Activated CD4-positive, alpha-beta T cell treated with anti-CD3 and anti-CD28 coated beads for 36 hours (primary cell): Measurements from ENCODE around the gene BZW2. TPM values are rescaled to one million over a fixed set of nuclear protein-coding genes. Genes with fewer than 3 reads are reported as not detected.

Experiments
- ATAC-seq: fragments of 200-7000 bp; cut with Tn5 transposase; one replicate; pipeline ENCODE4 v1.10.0; 2021; ENCODE audit warnings: mild to moderate bottlenecking, moderate library complexity
- CTCF ChIA-PET: fragments of 350-600 bp; sonication (Branson Sonifier 250); formaldehyde crosslinking; loops from one replicate; lab custom pipeline; 2021; ENCODE audit warnings: antibody characterized with exemption; lab: Charles Lee
- POLR2A ChIA-PET: fragments of 350-600 bp; sonication (Branson Sonifier 250); formaldehyde crosslinking; loops from one replicate; lab custom pipeline; 2021; ENCODE audit warnings: antibody characterized with exemption, inconsistent platforms; lab: Charles Lee
- DNase-seq: peaks from one replicate; pipeline ENCODE4 v3.0.0-alpha.2; 2020
- H3K27ac Mint-ChIP-seq: one replicate; pipeline ENCODE4 v1.8.0; 2021; ENCODE audit warnings: mixed read lengths
- H3K27me3 Mint-ChIP-seq: one replicate; pipeline ENCODE4 v1.8.0; 2021; ENCODE audit warnings: mixed read lengths
- H3K36me3 Mint-ChIP-seq: one replicate; pipeline ENCODE4 v1.8.0; 2021; ENCODE audit warnings: low read depth, mixed read lengths
- H3K4me1 Mint-ChIP-seq: one replicate; pipeline ENCODE4 v1.8.0; 2021; ENCODE audit warnings: mixed read lengths
- H3K4me3 Mint-ChIP-seq: one replicate; pipeline ENCODE4 v1.8.0; 2021; ENCODE audit warnings: mild to moderate bottlenecking, moderate library complexity, mixed read lengths
- H3K9me3 Mint-ChIP-seq: one replicate; pipeline ENCODE4 v1.8.0; 2021; ENCODE audit warnings: low read depth, mixed read lengths
- intact Hi-C, 2 experiments: fragments of 100-400 bp; cut with DNase I in 1 of 2; cut with micrococcal nuclease in 1 of 2; formaldehyde crosslinking; loops; one replicate each; pipeline versions ENCODE4 v1.14.2 to v1.15.1; 2022 to 2024; cut with DNase I, micrococcal nuclease
- total RNA-seq, 2 experiments: library from RNA; stranded (reverse); gene quantifications; one replicate each; pipeline ENCODE4 v1.2.3, GENCODE V29; 2021

BZW2 gene
- total RNA-seq, 2 experiments from 2014 or later = 106 to 113 TPM

GRCh38 chr7:16619979-16620408 is 26.0 kb upstream of the BZW2 start:
- no peaks in the 10 kb centered on the region for H3K27me3 Mint-ChIP-seq
- CTCF ChIA-PET = interaction anchor here (1.3 to 2.5 kb wide), 2 partner anchors 25 to 58 kb away, joined by 3 to 21 read pairs; partner anchors contain the start of genes ANKMY2 and BZW2
- peak; percentile 25 for DNase-seq
- peak overlapping the region; percentile 5 for H3K4me3 Mint-ChIP-seq
- H3K36me3 Mint-ChIP-seq = peaks cover 34% of the 10 kb centered on the region
- H3K27ac Mint-ChIP-seq = peak overlapping the region; percentile 83
- POLR2A ChIA-PET = interaction anchor here (1.1 kb wide), 1 partner anchor 25 kb away, joined by 6 read pairs; the partner anchor contains the start of genes ANKMY2 and BZW2
- peaks cover 20% of the 10 kb centered on the region for H3K4me1 Mint-ChIP-seq
- intact Hi-C loops = loop anchor here (1.0 to 5.0 kb wide), 4 partner anchors 25 to 92 kb away; partner anchors contain the start of gene ANKMY2 (in 2 of the 2)
- peak; percentile 98 for ATAC-seq
- H3K9me3 Mint-ChIP-seq = no peaks in the 10 kb centered on the region

DNA sequence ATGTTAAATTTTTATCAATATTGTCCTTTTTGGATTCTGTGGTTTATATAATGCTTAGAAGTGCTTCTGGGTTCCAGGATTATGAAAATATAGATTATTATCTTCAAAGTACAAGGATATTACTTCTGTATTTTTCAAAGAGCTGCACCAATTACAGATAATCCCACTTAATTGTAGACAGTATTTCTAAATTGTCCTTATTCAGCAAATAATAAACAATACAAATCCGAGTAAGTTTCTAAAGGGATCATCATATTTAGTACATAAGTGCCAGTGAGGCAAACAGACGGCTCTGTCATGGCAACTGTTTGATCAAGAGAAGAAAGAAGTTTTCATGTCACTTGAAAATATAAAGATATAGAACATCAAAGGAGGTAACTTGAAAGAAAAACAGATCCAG is 19.6 kb upstream of the BZW2 start:
- POLR2A ChIA-PET = no interaction called here
- no peak for DNase-seq
- CTCF ChIA-PET = interaction anchor here (1.2 kb wide), 1 partner anchor 9 kb away, joined by 3 read pairs; no protein-coding TSS in a partner anchor
- Mint-ChIP-seq H3K9me3 (no peaks in the 10 kb centered on the region), H3K4me1 (no peaks in the 10 kb centered on the region), H3K27ac (no peak overlapping the region), H3K4me3 (no peak overlapping the region), H3K27me3 (no peaks in the 10 kb centered on the region), H3K36me3 (peaks cover 17% of the 10 kb centered on the region)
- intact Hi-C loops = no loop called here
- ATAC-seq = no peak

- Mint-ChIP-seq H3K27me3 (no peaks in the 10 kb centered on the region), H3K36me3 (peaks cover 20% of the 10 kb centered on the region), H3K4me3 (no peak overlapping the region), H3K27ac (no peak overlapping the region), H3K4me1 (no peaks in the 10 kb centered on the region), H3K9me3 (no peaks in the 10 kb centered on the region)
- ChIA-PET CTCF (no interaction called here), POLR2A (no interaction called here)
- ATAC-seq (no peak), DNase-seq (no peak)
- intact Hi-C loops = no loop called here
These were observed 18.7 kb upstream of the BZW2 start for GRCh38 chr7:16627236-16627635.

DNA sequence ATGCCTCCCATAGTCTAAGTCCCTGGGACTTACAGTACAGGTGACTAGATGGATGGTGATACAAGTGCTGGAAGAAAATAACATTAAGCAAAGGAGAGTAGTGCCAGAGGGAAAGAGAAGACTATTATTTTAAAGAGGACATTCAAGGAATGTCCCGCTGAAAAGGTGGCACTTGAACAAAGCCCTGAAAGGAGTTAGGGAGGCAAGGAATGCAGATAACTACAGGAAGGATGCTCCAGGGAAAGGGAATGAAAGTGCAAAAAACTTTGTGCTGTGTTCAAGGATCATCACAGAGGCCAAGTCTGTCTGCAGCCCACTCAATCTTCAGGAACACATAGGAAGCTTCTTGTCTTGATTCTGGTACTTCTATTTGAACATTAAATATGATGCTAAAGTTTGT is 15.3 kb upstream of the BZW2 start:
- H3K27me3 Mint-ChIP-seq = no peaks in the 10 kb centered on the region
- no peak overlapping the region for H3K27ac Mint-ChIP-seq
- no peak for ATAC-seq
- H3K36me3 Mint-ChIP-seq = peaks cover 12% of the 10 kb centered on the region
- no peak for DNase-seq
- ChIA-PET POLR2A (no interaction called here), CTCF (no interaction called here)
- H3K9me3 Mint-ChIP-seq = no peaks in the 10 kb centered on the region
- H3K4me1 Mint-ChIP-seq = no peaks in the 10 kb centered on the region
- intact Hi-C loops = no loop called here
- no peak overlapping the region for H3K4me3 Mint-ChIP-seq

GRCh38 chr7:16634271-16634738 is 11.7 kb upstream of the BZW2 start:
- Mint-ChIP-seq H3K4me3 (no peak overlapping the region), H3K9me3 (no peaks in the 10 kb centered on the region), H3K27ac (no peak overlapping the region), H3K36me3 (peaks cover 16% of the 10 kb centered on the region), H3K4me1 (no peaks in the 10 kb centered on the region), H3K27me3 (no peaks in the 10 kb centered on the region)
- DNase-seq = no peak
- intact Hi-C loops = no loop called here
- ATAC-seq = no peak
- ChIA-PET POLR2A (no interaction called here), CTCF (interaction anchor here (0.6 to 1.5 kb wide), 2 partner anchors 8 to 1235 kb away, joined by 3 read pairs; no protein-coding TSS in a partner anchor)

DNA sequence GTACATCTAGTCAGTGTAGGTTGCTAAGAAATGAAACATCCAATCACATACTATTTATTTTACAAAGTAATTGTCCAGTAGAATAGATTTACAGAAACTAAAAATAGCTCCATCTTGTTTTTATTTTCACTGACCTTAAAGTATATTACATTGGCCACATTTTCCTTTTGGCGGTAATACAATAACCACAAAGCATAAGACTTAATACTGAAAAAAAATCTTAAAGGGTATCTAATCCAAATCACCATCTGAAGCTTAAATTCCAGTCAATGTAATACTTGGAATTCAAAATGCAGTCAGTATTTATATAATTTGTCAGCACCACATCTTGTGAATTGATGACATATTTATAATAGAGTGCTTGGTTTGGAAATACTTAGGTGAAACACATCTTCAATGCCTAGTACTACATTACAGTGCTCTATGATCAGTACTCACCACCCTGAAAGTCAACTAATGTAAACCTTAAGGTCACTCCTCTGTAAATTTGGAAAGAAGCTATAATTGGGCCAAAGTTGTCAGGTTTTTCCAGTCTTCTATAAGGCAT is 9.4 kb upstream of the BZW2 start:
- CTCF ChIA-PET = interaction anchor here (1.3 to 1.4 kb wide), 2 partner anchors 15 to 72 kb away, joined by 3 to 5 read pairs; no protein-coding TSS in a partner anchor

GRCh38 chr7:16637379-16637778 is 8.6 kb upstream of the BZW2 start:
- Mint-ChIP-seq H3K27ac (no peak overlapping the region), H3K9me3 (no peaks in the 10 kb centered on the region), H3K4me1 (no peaks in the 10 kb centered on the region), H3K27me3 (no peaks in the 10 kb centered on the region), H3K4me3 (no peak overlapping the region), H3K36me3 (peaks cover 12% of the 10 kb centered on the region)
- no peak for ATAC-seq
- POLR2A ChIA-PET = no interaction called here
- intact Hi-C loops = no loop called here
- CTCF ChIA-PET = interaction anchor here (1.3 to 1.4 kb wide), 2 partner anchors 16 to 73 kb away, joined by 3 to 5 read pairs; no protein-coding TSS in a partner anchor
- no peak for DNase-seq

More for the DNA sequence above, 9.4 kb upstream of the BZW2 start:
- Mint-ChIP-seq H3K4me3 (no peak overlapping the region), H3K4me1 (no peaks in the 10 kb centered on the region), H3K36me3 (peaks cover 16% of the 10 kb centered on the region), H3K9me3 (no peaks in the 10 kb centered on the region), H3K27me3 (no peaks in the 10 kb centered on the region), H3K27ac (no peak overlapping the region)
- intact Hi-C loops = no loop called here
- ATAC-seq (no peak), DNase-seq (no peak)
- POLR2A ChIA-PET = no interaction called here

GRCh38 chr7:16638282-16639280 is 7.4 kb upstream of the BZW2 start:
- ChIA-PET POLR2A (no interaction called here), CTCF (no interaction called here)
- DNase-seq = no peak
- intact Hi-C loops = no loop called here
- ATAC-seq = no peak
- H3K27me3 Mint-ChIP-seq = no peaks in the 10 kb centered on the region
- no peak overlapping the region for H3K27ac Mint-ChIP-seq
- H3K9me3 Mint-ChIP-seq = no peaks in the 10 kb centered on the region
- H3K36me3 Mint-ChIP-seq = peaks cover 12% of the 10 kb centered on the region
- H3K4me1 Mint-ChIP-seq = peaks cover 7% of the 10 kb centered on the region
- no peak overlapping the region for H3K4me3 Mint-ChIP-seq

- CTCF ChIA-PET = interaction anchor here (0.8 to 4.8 kb wide), 2 partner anchors 23 to 150 kb away, joined by 4 to 21 read pairs; no protein-coding TSS in a partner anchor
- Mint-ChIP-seq H3K27ac (peak overlapping the region; percentile 44), H3K36me3 (peaks cover 19% of the 10 kb centered on the region), H3K27me3 (no peaks in the 10 kb centered on the region), H3K9me3 (no peaks in the 10 kb centered on the region), H3K4me3 (peak overlapping the region; percentile 98), H3K4me1 (peaks cover 36% of the 10 kb centered on the region)
- ATAC-seq = no peak
- POLR2A ChIA-PET = interaction anchor here (0.6 kb wide), 1 partner anchor 99 kb away, joined by 3 read pairs; no protein-coding TSS in a partner anchor
- no peak for DNase-seq
- intact Hi-C loops = loop anchor here in 1 of 2 experiments (10.0 kb wide), 1 partner anchor 501 kb away; no protein-coding TSS in a partner anchor
These were observed 1.8 kb upstream of the BZW2 start for GRCh38 chr7:16644157-16644556.

GRCh38 chr7:16644636-16645592 is 1.1 kb upstream of the BZW2 start:
- Mint-ChIP-seq H3K36me3 (peaks cover 19% of the 10 kb centered on the region), H3K27me3 (no peaks in the 10 kb centered on the region), H3K27ac (peak overlapping the region; percentile 99), H3K4me3 (peak overlapping the region; percentile 98), H3K9me3 (no peaks in the 10 kb centered on the region), H3K4me1 (peaks cover 41% of the 10 kb centered on the region)
- intact Hi-C loops = loop anchor here (1.0 to 10.0 kb wide), 7 partner anchors 25 to 1292 kb away; partner anchors contain the start of genes AHR (in 1 of the 2) and TSPAN13 (in 1 of the 2)
- POLR2A ChIA-PET = interaction anchor here (0.6 to 1.2 kb wide), 3 partner anchors 9 to 224 kb away, joined by 3 to 6 read pairs (median 4); no protein-coding TSS in a partner anchor
- DNase-seq = peak; percentile 70
- peak; percentile 7 for ATAC-seq
- CTCF ChIA-PET = interaction anchor here (0.7 to 4.8 kb wide), 3 partner anchors 10 to 156 kb away, joined by 3 to 21 read pairs (median 3); no protein-coding TSS in a partner anchor
